ENCODE data around the gene CHRNB1. TPM values are rescaled to one million over a fixed set of nuclear protein-coding genes. Genes with fewer than 3 reads are reported as not detected.

CHRNB1 gene
- total RNA-seq, 1 donor: 26.1 TPM

DNA sequence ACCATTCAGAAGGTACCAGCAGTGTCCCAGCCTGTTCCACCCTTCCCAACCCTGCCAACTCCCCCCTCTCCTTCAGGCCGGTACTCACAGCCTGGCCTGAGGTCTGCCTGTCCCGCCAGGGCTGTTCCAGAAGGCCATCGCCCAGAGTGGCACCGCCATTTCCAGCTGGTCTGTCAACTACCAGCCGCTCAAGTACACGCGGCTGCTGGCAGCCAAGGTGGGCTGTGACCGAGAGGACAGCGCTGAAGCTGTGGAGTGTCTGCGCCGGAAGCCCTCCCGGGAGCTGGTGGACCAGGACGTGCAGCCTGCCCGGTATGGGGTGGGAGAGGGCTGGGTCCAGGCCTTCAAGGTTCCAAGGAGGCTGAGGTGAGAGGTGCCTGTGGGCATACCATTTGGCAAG lies 30.0 kb upstream of the CHRNB1 start:
- no peak for DNase-seq (ENCODE audit: low read depth in 2 of 3, low spot score in 2 of 3)

DNA sequence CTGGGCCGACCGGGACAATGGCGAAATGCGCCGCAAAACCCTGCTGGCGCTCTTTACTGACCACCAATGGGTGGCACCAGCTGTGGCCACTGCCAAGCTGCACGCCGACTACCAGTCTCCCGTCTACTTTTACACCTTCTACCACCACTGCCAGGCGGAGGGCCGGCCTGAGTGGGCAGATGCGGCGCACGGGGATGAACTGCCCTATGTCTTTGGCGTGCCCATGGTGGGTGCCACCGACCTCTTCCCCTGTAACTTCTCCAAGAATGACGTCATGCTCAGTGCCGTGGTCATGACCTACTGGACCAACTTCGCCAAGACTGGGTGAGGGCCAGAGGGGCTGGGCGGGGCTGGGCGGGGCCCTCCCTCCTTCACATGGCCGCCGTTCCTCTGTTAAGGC lies 29.1 kb upstream of the CHRNB1 start:
- DNase-seq (ENCODE audit: low read depth in 2 of 3, low spot score in 2 of 3): no peak

DNA sequence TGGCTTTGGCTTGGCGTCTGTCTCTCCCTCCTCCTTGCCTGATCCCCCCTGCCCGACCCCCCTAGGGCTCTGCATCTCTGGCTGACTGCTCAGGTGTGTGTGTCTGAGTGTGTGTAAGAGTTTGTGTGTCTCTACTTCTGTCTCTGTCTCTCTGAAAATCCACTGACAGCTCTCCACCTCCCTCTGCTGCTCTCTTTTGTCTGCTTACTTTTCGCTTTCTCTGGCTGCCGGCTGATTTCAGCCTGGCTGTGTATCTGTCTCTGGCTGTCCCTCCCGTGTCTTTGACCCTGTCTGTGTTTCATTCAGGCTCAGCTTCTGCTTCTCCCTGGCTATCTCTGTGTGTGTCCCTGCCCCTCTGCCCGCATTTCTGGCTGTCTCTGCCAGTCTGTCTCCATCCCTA lies 28.5 kb upstream of the CHRNB1 start:
- no peak for DNase-seq (ENCODE audit: low read depth in 2 of 3, low spot score in 2 of 3)

DNA sequence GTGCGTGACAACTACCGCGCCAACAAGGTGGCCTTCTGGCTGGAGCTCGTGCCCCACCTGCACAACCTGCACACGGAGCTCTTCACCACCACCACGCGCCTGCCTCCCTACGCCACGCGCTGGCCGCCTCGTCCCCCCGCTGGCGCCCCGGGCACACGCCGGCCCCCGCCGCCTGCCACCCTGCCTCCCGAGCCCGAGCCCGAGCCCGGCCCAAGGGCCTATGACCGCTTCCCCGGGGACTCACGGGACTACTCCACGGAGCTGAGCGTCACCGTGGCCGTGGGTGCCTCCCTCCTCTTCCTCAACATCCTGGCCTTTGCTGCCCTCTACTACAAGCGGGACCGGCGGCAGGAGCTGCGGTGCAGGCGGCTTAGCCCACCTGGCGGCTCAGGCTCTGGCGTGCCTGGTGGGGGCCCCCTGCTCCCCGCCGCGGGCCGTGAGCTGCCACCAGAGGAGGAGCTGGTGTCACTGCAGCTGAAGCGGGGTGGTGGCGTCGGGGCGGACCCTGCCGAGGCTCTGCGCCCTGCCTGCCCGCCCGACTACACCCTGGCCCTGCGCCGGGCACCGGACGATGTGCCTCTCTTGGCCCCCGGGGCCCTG lies 27.7 kb upstream of the CHRNB1 start:
- DNase-seq (ENCODE audit: low read depth in 2 of 3, low spot score in 2 of 3): no peak

DNA sequence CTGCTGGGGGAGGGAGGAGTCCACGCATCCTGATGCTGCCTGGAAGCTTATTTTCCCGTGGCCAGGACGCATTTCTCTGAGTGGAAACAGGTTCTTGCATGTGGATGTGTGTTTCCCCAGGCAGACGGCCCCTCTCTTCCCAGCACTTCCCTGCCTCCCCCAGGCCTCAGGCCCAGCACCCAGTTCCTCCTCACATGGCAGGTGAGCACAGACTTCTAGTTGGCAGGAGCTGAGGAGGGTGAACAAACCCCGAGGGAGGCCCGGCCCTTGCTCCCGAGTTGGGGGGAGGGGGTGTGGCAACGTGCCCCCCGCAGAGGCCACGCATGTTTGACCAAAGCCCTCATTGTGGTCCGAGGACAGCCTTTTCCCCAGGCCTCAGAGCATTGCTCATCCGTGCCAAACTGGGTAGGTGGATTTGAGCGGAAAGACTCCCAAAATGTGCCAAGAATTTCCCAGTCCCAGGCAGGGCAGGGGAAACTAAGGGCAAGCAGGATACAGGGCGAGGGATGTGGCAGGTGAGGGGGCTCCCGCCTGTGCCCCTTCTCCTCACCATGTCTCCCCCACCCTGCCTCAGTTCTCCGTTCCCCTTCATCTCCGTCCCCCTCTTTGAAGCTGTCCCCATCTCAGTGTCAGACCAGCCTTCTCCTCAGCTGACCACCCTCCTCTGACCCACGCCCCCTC lies 26.2 kb upstream of the CHRNB1 start:
- no peak for DNase-seq (ENCODE audit: low read depth in 2 of 3, low spot score in 2 of 3)

GRCh38 chr17:7419819-7420610 lies 24.8 kb upstream of the CHRNB1 start, which contains the start of gene SPEM1:
SPEM1 (plus strand) TSS chr17:7420324; CDS start chr17:7420385, 61 bp downstream.
- DNase-seq (ENCODE audit: low read depth in 2 of 3, low spot score in 2 of 3): no peak

- no peak for DNase-seq (ENCODE audit: low read depth in 2 of 3, low spot score in 2 of 3)
Measured at GRCh38 chr17:7421186-7421585, 23.7 kb upstream of the CHRNB1 start.

DNA sequence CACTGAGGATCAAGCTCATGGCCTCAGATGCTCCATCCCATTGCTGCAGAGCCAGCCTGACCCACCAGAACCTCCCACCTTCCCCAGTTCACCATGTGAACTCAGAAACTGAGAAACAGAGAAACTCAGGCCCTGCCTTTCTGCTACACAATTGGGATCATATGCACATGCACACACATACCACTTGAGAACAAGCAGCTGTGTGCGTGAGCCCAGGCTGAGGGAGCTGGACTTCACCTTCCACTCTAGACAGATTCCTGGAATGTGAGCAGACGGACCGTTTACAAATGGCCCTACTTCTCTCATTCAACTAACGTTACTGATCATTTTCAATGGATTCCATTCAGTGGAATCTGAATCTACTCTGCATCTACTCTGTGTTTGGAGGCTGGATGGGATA lies 21.2 kb upstream of the CHRNB1 start:
- no peak for DNase-seq (ENCODE audit: low read depth in 2 of 3, low spot score in 2 of 3)

- DNase-seq (ENCODE audit: low read depth in 2 of 3, low spot score in 2 of 3): no peak
Measured at GRCh38 chr17:7425316-7425715, 19.5 kb upstream of the CHRNB1 start, which contains the start of gene SPEM2. SPEM2 (plus strand) TSS chr17:7425616; CDS start chr17:7425689, 73 bp downstream.

- DNase-seq (ENCODE audit: low read depth in 2 of 3, low spot score in 2 of 3): no peak
Measured at GRCh38 chr17:7425756-7426155, 19.1 kb upstream of the CHRNB1 start.

GRCh38 chr17:7426203-7426863 lies 18.5 kb upstream of the CHRNB1 start:
- no peak for DNase-seq (ENCODE audit: low read depth in 2 of 3, low spot score in 2 of 3)

- no peak for DNase-seq (ENCODE audit: low read depth in 2 of 3, low spot score in 2 of 3)
Measured at GRCh38 chr17:7426896-7427489, 17.9 kb upstream of the CHRNB1 start.

DNA sequence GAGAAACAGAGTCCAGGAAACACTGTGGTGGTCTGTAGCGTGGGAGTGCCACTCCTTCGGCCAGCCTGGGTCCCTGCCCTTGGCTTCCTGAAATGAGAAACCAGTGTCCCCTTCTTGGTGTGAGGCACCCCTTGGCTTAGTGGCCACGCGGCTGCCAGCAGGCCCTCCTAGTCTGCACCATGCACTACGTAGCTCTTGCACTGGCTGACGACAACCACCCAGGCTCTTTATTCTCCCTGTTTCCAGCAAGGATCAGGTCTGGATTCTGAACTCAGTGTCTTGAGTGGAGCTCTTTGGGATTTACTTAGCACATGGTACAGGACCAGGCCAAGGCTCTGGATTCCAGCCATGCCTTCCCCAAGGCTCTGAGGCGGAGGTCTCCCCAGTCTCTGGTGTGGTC lies 17.3 kb upstream of the CHRNB1 start:
- no peak for DNase-seq (ENCODE audit: low read depth in 2 of 3, low spot score in 2 of 3)

DNA sequence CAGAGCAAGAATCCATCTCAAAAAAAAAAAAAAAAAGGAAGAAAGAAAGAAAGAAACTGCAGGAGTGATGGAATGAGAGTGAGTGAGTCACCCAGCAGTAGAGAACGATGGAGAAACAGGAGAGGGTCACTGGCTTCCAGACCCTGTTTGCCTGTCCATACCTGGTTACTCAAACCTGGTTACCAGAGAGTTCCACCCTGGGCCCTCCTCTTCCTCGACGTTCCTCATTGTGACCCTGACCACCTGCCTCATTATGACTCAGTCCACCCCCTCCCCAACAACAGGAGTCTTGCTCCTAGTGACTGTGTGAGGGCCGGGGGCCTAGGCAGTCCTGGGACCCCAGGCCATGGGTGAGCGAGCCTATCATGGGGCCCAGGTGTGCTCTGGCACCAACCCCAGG lies 16.3 kb upstream of the CHRNB1 start, which contains the start of gene SPEM3:
TSS of gene SPEM3 (plus strand) at position 301 of the 400 bp plus-strand sequence. CDS start at position 347, 46 bp downstream.
- DNase-seq (ENCODE audit: low read depth in 2 of 3, low spot score in 2 of 3): no peak

DNA sequence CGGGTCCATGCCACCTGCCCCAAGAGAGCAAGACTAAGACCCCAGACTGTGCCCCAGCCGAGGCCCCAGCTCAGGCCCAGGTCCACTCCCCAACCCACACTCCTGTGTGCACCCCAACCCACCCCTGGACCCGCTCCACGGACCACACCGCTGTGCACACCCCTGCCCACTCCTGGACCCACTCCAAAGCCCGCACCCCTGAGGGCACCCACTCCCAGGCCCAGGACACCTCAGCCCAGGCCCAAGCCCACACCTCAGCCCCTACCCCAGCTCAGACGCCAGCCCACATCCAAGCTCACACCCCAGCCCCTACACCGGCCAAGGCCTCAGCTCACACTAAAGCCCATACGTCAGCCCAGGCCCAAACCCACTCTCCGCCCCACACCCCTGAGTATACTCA lies 15.1 kb upstream of the CHRNB1 start:
- no peak for DNase-seq (ENCODE audit: low read depth in 2 of 3, low spot score in 2 of 3)

- DNase-seq (ENCODE audit: low read depth in 2 of 3, low spot score in 2 of 3): no peak
Measured at GRCh38 chr17:7431231-7431630, 13.6 kb upstream of the CHRNB1 start.

GRCh38 chr17:7432296-7432695 lies 12.6 kb upstream of the CHRNB1 start:
- no peak for DNase-seq (ENCODE audit: low read depth in 2 of 3, low spot score in 2 of 3)

DNA sequence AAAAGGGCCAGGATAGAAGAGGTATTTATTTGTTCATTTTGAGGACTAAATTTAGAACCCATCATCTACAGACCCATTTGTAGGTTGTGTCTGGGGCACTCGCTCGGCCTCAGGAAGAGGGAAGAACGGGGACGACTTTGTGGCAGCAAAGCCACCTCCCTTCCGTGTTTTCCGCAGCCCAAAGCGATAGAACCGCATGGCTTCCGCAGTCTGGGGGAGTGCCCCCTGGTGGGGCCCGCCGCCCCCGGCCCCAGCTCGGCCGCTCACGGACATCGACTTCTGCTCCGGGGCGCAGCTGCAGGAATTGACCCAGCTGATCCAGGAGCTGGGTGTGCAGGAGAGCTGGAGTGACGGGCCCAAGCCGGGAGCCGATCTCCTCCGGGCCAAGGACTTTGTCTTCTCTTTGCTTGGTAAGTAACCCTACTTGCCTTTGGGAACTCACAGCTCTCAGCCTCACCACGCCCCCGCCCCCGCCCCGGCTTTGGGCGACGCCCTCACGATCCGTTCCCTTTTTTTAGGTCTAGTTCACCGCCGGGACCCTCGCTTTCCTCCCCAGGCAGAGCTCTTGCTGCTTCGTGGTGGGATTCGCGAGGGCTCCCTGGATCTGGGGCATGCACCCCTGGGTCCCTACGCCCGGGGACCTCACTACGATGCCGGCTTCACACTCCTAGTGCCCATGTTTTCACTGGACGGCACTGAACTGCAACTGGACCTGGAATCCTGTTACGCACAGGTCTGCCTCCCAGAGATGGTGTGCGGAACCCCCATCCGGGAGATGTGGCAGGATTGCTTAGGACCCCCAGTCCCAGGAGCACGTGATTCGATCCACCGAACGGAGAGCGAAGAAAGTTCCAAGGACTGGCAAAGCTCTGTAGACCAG lies 8.9 kb upstream of the CHRNB1 start:
- DNase-seq (ENCODE audit: low read depth in 2 of 3, low spot score in 2 of 3): peak in 2 of 3 donors; percentile 75 to 77

DNA sequence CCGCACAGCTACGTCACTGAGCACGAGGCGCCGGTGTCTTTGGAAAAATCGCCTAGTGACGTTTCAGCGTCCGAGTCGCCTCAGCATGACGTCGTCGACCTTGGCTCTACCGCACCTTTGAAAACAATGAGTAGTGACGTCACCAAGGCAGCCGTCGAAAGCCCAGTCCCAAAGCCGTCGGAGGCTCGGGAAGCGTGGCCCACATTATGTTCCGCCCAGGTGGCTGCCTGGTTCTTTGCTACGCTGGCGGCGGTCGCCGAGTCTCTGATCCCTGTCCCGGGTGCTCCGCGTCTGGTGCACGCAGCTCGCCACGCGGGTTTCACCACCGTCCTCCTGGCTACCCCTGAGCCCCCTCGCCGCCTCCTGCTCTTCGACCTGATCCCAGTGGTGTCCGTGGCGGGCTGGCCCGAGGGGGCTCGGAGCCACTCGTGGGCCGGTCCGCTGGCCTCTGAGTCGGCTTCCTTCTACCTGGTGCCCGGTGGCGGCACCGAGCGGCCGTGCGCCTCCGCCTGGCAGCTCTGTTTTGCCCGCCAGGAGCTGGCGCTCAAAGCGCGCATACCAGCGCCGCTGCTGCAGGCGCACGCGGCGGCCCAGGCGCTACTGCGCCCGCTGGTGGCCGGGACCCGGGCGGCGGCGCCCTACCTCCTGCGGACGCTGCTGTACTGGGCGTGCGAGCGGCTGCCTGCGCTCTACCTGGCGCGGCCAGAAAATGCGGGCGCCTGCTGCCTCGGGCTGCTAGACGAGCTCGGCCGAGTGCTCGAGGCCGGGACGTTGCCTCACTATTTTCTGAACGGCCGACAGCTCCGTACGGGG lies 8.1 kb upstream of the CHRNB1 start:
- DNase-seq (ENCODE audit: low read depth in 2 of 3, low spot score in 2 of 3): peak; percentile 71 to 85 (median 85)
